Measurements from ENCODE around the gene SPACA4. TPM values are rescaled to one million over a fixed set of nuclear protein-coding genes. Genes with fewer than 3 reads are reported as not detected.

Gene SPACA4
- total RNA-seq, 1 experiment from 2014 or later: not detected

DNA sequence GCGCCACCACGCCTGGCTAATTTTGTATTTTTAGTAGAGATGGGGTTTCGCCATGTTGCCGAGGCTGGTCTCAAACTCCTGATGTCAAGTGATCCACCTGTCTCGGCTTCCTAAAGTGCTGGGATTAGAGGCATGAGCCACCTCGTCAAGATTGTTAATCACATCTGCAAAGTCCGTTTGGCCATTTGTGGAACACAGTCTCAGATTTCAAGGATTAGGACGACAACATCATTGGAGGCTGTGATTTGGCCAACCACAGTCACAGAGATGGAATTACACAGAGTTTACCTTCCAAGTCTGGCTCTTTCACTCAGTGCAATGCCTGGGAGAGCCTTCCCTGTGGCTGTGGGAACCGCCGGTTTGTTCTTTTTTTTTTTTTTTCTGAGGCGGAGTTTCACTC lies 36.7 kb upstream of the SPACA4 start:
- Histone ChIP-seq H2BK120ac (ENCODE audit: low read depth, low read length, poor library complexity, severe bottlenecking) (no peak overlapping the region), H2BK15ac (ENCODE audit: low read depth, low read length) (no peak overlapping the region), H3K9me3 (ENCODE audit: control insufficient read depth, low read depth, low read length) (no peaks in the 10 kb centered on the region), H3K56ac (ENCODE audit: insufficient read length, low read depth, low read length) (no peak overlapping the region), H3K27ac (ENCODE audit: insufficient read length, low read depth, low read length) (no peak overlapping the region), H3K79me2 (ENCODE audit: insufficient read depth, low read length) (no peaks in the 10 kb centered on the region), H3K23ac (ENCODE audit: insufficient read length, low read depth, low read length) (no peak overlapping the region), H3K9ac (ENCODE audit: extremely low read depth, insufficient read length, low read length) (no peak overlapping the region), H3K23me2 (ENCODE audit: insufficient read length, low read depth, low read length, poor library complexity, severe bottlenecking) (peaks cover 3% of the 10 kb centered on the region), H4K5ac (ENCODE audit: insufficient read length, low read depth, low read length) (no peak overlapping the region), H2BK12ac (ENCODE audit: insufficient read length, low read depth, low read length) (no peak overlapping the region), H2AK5ac (ENCODE audit: insufficient read length, low read length) (no peak overlapping the region), H2BK5ac (ENCODE audit: insufficient read length, low read length) (no peak overlapping the region), H3K18ac (ENCODE audit: insufficient read length, low read depth, low read length) (no peak overlapping the region), H3T11ph (ENCODE audit: low read length) (no peak overlapping the region), H2AFZ (ENCODE audit: low read length) (no peak overlapping the region), H3K4me2 (ENCODE audit: insufficient read depth, insufficient read length, low read length) (no peak overlapping the region), H3K4ac (ENCODE audit: low read depth, low read length) (no peak overlapping the region), H3K79me1 (ENCODE audit: insufficient read depth, low read depth, low read length, poor library complexity, severe bottlenecking) (no peaks in the 10 kb centered on the region), H4K20me1 (ENCODE audit: control insufficient read depth, insufficient read depth, insufficient read length) (no peaks in the 10 kb centered on the region), H4K8ac (replicated peaks; ENCODE audit: insufficient read length, low read depth, low read length) (no peak overlapping the region), H2BK20ac (ENCODE audit: low read depth, low read length, poor library complexity, severe bottlenecking) (no peak overlapping the region), H3K14ac (ENCODE audit: insufficient read depth, low read length) (no peak overlapping the region), H3K4me1 (ENCODE audit: insufficient read depth, low read length) (peaks cover 3% of the 10 kb centered on the region; the same call in 1 of the 2 replicates), H4K91ac (ENCODE audit: insufficient read length, low read depth, low read length) (no peak overlapping the region), H3K27me3 (ENCODE audit: insufficient read depth, low read length) (no peaks in the 10 kb centered on the region)
- no peaks in the 10 kb centered on the region for H3K9me3 Mint-ChIP-seq
- TF ChIP-seq, protein P1, sequence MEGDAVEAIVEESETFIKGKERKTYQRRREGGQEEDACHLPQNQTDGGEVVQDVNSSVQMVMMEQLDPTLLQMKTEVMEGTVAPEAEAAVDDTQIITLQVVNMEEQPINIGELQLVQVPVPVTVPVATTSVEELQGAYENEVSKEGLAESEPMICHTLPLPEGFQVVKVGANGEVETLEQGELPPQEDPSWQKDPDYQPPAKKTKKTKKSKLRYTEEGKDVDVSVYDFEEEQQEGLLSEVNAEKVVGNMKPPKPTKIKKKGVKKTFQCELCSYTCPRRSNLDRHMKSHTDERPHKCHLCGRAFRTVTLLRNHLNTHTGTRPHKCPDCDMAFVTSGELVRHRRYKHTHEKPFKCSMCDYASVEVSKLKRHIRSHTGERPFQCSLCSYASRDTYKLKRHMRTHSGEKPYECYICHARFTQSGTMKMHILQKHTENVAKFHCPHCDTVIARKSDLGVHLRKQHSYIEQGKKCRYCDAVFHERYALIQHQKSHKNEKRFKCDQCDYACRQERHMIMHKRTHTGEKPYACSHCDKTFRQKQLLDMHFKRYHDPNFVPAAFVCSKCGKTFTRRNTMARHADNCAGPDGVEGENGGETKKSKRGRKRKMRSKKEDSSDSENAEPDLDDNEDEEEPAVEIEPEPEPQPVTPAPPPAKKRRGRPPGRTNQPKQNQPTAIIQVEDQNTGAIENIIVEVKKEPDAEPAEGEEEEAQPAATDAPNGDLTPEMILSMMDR (conservative IDR thresholded peaks at IDR 0.05): no peak
- H3K4me1 Mint-ChIP-seq: peaks cover 26 to 34% of the 10 kb centered on the region in 2 experiments
- H3K4me3 Mint-ChIP-seq: no peak overlapping the region
- WGBS (ENCODE audit: extremely low coverage, insufficient read length, low lambda C conversion rate): no CpG with 5 or more reads among the region's 11 CpGs
- DNase-seq: no peak
- no peak overlapping the region for H3K27ac Mint-ChIP-seq
- no peaks in the 10 kb centered on the region for H3K36me3 Mint-ChIP-seq (ENCODE audit: insufficient read depth in 1 of 3, low read depth in 3 of 3)
- H3K27me3 Mint-ChIP-seq (ENCODE audit: low read depth): peaks cover 17% of the 10 kb centered on the region
